PC-3 (cell line): ENCODE measurements around the gene KCNQ1. TPM values are rescaled to one million over a fixed set of nuclear protein-coding genes. Genes with fewer than 3 reads are reported as not detected.

Source experiments
- ATAC-seq: fragments of 200-7000 bp; cut with Tn5 transposase; 2 replicates; pipeline ENCODE4 v1.9.1; 2020; ENCODE audit warnings: mild to moderate bottlenecking, moderate library complexity
- BruUV-seq: library from RNA; stranded (reverse); fragments of 400-500 nt; replicated peaks from 2 replicates; lab custom pipeline; 2021; lab: Mats Ljungman, UMichigan
- CTCF ChIA-PET: fragments of 300-600 bp; sonication (Branson Sonifier 250); formaldehyde crosslinking; loops from one replicate; lab custom pipeline; 2022; ENCODE audit warnings: antibody characterized with exemption; lab: Charles Lee
- POLR2A ChIA-PET: fragments of 300-600 bp; sonication (Branson Sonifier 250); formaldehyde crosslinking; loops from one replicate; lab custom pipeline; 2022; ENCODE audit warnings: antibody characterized with exemption; ENCODE audit not compliant: unreplicated experiment; lab: Charles Lee
- DNase-seq: peaks from one replicate; pipeline ENCODE4 v3.0.0-alpha.2; 2015
- H2AFZ ChIP-seq: fragments of 300-600 bp; sonication (generic); 2 replicates; pipeline ENCODE4 v1.6.0; 2016; ENCODE audit warnings: antibody characterized with exemption, low read length
- H3F3A ChIP-seq: fragments of 300-600 bp; sonication (generic); one replicate; pipeline ENCODE4 v1.6.0; 2017; ENCODE audit warnings: antibody characterized with exemption, low read length, control low read depth, mild to moderate bottlenecking; ENCODE audit not compliant: unreplicated experiment
- H3K27ac ChIP-seq: fragments of 300-600 bp; sonication (generic); 2 replicates; pipeline ENCODE4 v1.5.1; 2016; ENCODE audit warnings: mild to moderate bottlenecking, low read length
- H3K27me3 ChIP-seq: fragments of 300-600 bp; sonication (generic); 2 replicates; pipeline ENCODE4 v1.6.1; 2016; ENCODE audit warnings: low read length, mixed read lengths
- H3K36me3 ChIP-seq: fragments of 300-600 bp; sonication (generic); 2 replicates; pipeline ENCODE4 v1.6.1; 2016; ENCODE audit warnings: low read depth, mixed run types, low read length, mixed read lengths
- H3K4me1 ChIP-seq: fragments of 300-600 bp; sonication (generic); 2 replicates; pipeline ENCODE4 v1.5.1; 2016; ENCODE audit warnings: low read length; ENCODE audit not compliant: insufficient read depth
- H3K4me2 ChIP-seq: fragments of 300-600 bp; sonication (generic); 2 replicates; pipeline ENCODE4 v1.6.0; 2016; ENCODE audit warnings: low read length
- H3K4me3 ChIP-seq: fragments of 300-600 bp; sonication (generic); 2 replicates; pipeline ENCODE4 v1.5.1; 2016; ENCODE audit warnings: mild to moderate bottlenecking, low read length, mixed read lengths
- H3K79me2 ChIP-seq: fragments of 300-600 bp; sonication (generic); 2 replicates; pipeline ENCODE4 v1.6.1; 2017; ENCODE audit warnings: low read length, mixed read lengths
- H3K9ac ChIP-seq: fragments of 300-600 bp; sonication (generic); 2 replicates; pipeline ENCODE4 v1.6.0; 2016; ENCODE audit warnings: mild to moderate bottlenecking, low read length
- H3K9me2 ChIP-seq: fragments of 300-600 bp; sonication (generic); replicated peaks from 2 replicates; pipeline ENCODE4 v1.6.1; 2016; ENCODE audit warnings: mixed run types, low read length, mixed read lengths
- H3K9me3 ChIP-seq: fragments of 300-600 bp; sonication (generic); 2 replicates; pipeline ENCODE4 v1.6.1; 2016; ENCODE audit warnings: low read length, mixed read lengths
- H4K20me1 ChIP-seq: fragments of 300-600 bp; sonication (generic); 2 replicates; pipeline ENCODE4 v1.6.1; 2016; ENCODE audit warnings: low read length, mixed read lengths
- CTCF ChIP-seq: fragments of 300-600 bp; sonication (generic); conservative IDR thresholded peaks from 2 replicates; pipeline ENCODE4 v1.5.1; 2017; ENCODE audit warnings: antibody characterized with exemption, low read depth, mild to moderate bottlenecking, low read length
- EZH2 ChIP-seq: fragments of 300-600 bp; sonication (generic); IDR thresholded peaks from one replicate; pipeline ENCODE4 v1.6.1; 2017; ENCODE audit warnings: antibody characterized with exemption, mild to moderate bottlenecking, low read length; ENCODE audit not compliant: unreplicated experiment
- EZH2phosphoT487 ChIP-seq: fragments of 300-600 bp; sonication (generic); IDR thresholded peaks from 2 replicates; pipeline ENCODE4 v1.6.1; 2018; ENCODE audit warnings: mild to moderate bottlenecking, antibody characterized with exemption, low read length, borderline replicate concordance
- intact Hi-C: fragments of 100-400 bp; cut with micrococcal nuclease; formaldehyde crosslinking; loops from 2 replicates; pipeline ENCODE4 v1.9.0; 2023
- total RNA-seq: library from RNA; depleted of rRNA; stranded (reverse); fragments of >200 nt; gene quantifications from 2 replicates; pipeline ENCODE4 v1.2.3, GENCODE V29; 2014

Gene KCNQ1
- total RNA-seq, 1 experiment from 2014 or later = 0.40 TPM

DNA sequence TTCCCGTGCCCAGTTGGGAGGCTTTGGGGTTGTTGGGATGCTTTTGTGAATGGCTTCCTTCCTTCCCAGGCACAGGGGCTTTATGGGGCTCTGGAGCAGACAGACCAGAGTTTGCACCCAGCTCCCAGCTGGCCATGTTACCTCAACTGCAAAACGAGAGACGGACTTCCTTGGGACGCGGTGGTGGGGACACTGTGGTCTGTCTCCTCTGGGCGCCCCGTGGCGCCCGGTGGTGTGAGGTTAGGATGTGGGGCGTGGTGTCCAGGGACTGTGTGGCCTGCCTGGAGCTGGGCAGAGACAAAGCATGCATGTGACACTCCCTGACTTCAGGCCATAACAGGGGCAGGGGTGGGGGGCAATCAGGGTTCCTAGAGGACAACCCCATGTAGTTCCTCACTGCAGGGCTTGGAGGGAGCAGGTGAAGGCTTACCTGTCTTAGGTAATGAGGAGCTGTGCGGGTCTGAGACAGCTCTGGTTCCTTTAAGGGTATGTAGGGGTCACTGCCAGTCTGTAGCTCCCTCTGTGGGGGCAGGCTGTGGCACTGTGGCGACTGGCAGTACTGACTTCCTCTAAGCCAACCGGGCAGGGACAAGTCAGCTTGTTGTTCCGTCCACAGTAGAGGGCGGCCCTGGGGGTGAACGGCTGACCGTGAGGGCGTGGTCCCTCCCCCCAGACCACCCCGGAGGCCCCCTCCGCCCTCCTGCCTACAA, 14.4 kb downstream of the KCNQ1 start:
- H3K79me2 ChIP-seq = no peaks in the 10 kb centered on the region
- no peaks in the 10 kb centered on the region for H3K36me3 ChIP-seq
- H2AFZ ChIP-seq = no peak overlapping the region
- TF ChIP-seq EZH2 = no peak
- no peak for TF ChIP-seq EZH2phosphoT487
- no peak for TF ChIP-seq CTCF
- no TSS peak for BruUV-seq
- intact Hi-C loops = no loop called here
- H3K4me2 ChIP-seq = no peak overlapping the region
- H3K4me3 ChIP-seq = no peak overlapping the region
- H3K4me1 ChIP-seq = peaks cover 5% of the 10 kb centered on the region; the same call in 1 of the 2 replicates
- no peaks in the 10 kb centered on the region for H4K20me1 ChIP-seq
- POLR2A ChIA-PET = no interaction called here
- DNase-seq = no peak
- CTCF ChIA-PET = no interaction called here
- no peaks in the 10 kb centered on the region for H3K9me2 ChIP-seq
- no peaks in the 10 kb centered on the region for H3K9me3 ChIP-seq
- H3K9ac ChIP-seq = no peak overlapping the region
- H3K27ac ChIP-seq = no peak overlapping the region
- no peaks in the 10 kb centered on the region for H3F3A ChIP-seq
- no peak for ATAC-seq
- no peaks in the 10 kb centered on the region for H3K27me3 ChIP-seq

DNA sequence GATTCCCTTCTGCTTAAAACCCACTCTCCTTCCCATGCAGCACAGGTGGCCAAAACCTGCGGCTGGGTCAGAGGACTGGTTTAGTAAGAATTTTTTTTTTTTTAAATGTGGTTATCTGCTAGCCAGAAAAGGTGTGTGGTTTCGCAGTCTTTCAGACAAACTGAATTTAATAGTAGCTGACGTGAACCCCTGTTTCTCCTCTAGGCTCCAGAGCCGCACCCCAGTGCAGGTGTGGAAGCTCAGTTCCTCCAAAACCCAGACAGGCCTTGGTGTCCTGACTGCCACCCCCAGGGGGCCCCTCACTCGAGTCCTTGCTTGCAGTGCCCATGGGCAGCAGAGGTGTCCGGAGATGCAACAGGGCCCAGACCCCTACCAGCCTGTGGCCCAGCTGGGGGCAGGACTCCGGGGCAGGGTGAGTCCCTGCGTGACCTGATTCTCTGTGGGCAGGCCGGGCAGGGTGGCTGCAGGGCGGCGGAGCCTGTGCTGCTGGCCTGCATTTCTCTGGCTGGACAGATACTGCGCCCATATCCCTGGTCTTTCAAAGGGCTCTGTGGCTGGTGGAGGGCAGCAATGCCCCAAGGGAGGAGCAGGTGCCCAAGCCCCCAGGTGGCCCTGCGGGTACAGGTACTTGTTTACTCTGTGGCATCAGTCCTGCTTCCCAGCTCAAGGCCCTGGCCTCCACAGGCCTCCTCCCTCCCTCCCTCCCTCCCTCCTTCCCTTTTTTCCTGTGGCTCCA, 15.2 kb downstream of the KCNQ1 start:
- Histone ChIP-seq H3K36me3 (no peaks in the 10 kb centered on the region), H3K4me1 (peaks cover 5% of the 10 kb centered on the region; the same call in 1 of the 2 replicates), H3K9me3 (no peaks in the 10 kb centered on the region), H3K27ac (no peak overlapping the region), H3K79me2 (no peaks in the 10 kb centered on the region), H3F3A (no peaks in the 10 kb centered on the region), H3K9me2 (no peaks in the 10 kb centered on the region), H3K27me3 (no peaks in the 10 kb centered on the region), H4K20me1 (no peaks in the 10 kb centered on the region), H3K4me3 (no peak overlapping the region), H3K4me2 (no peak overlapping the region), H3K9ac (no peak overlapping the region), H2AFZ (no peak overlapping the region)
- TF ChIP-seq EZH2phosphoT487 = no peak
- no peak for TF ChIP-seq EZH2
- TF ChIP-seq CTCF = no peak
- intact Hi-C loops = no loop called here
- DNase-seq (no peak), ATAC-seq (no peak)
- CTCF ChIA-PET = interaction anchor here (0.7 kb wide), 1 partner anchor 470 kb away, joined by 3 read pairs; no protein-coding TSS in a partner anchor
- POLR2A ChIA-PET = no interaction called here
- BruUV-seq = no TSS peak
